Vagina (tissue), 2 donors: ENCODE measurements around the gene UROC1.

Experiments
- CTCF ChIP-seq, 3 experiments: fragments of 450-650 bp in 2 of 3; fragments of 200-600 bp in 1 of 3; sonication (generic) in 1 of 3; IDR thresholded peaks; one replicate each; pipeline ENCODE4 v1.5.1; 2017 to 2019; ENCODE audit warnings: antibody characterized with exemption in 3 of 3, mild to moderate bottlenecking in 2 of 3, moderate library complexity in 2 of 3
- POLR2A ChIP-seq, 2 donors: fragments of 450-650 bp; IDR thresholded peaks; one replicate each; pipeline ENCODE4 v1.6.1; 2017; ENCODE audit warnings: antibody characterized with exemption in 2 of 2, mild to moderate bottlenecking in 2 of 2, moderate library complexity in 2 of 2
- POLR2AphosphoS5 ChIP-seq, 2 donors: sonication (generic); formaldehyde crosslinking; IDR thresholded peaks; one replicate each; pipeline ENCODE4 v1.9.0; 2017; ENCODE audit warnings: antibody characterized with exemption in 2 of 2, mild to moderate bottlenecking in 2 of 2, low read depth in 1 of 2; ENCODE audit not compliant: insufficient read depth in 1 of 2

GRCh38 chr3:126550488-126551051 is 33.0 kb upstream of the UROC1 start:
- no peak for TF ChIP-seq POLR2AphosphoS5 (IDR thresholded peaks at IDR 0.05; ENCODE audit: insufficient read depth in 1 of 2, low read depth in 1 of 2)
- no peak for TF ChIP-seq CTCF (IDR thresholded peaks at IDR 0.05)
- TF ChIP-seq POLR2A (IDR thresholded peaks at IDR 0.05) = no peak
